Activated naive CD4-positive, alpha-beta T cell treated with anti-CD3 and anti-CD28 coated beads for 36 hours (primary cell): ENCODE results near the gene EMILIN1. TPM values are rescaled to one million over a fixed set of nuclear protein-coding genes. Genes with fewer than 3 reads are reported as not detected.
A peak's percentile ranks its signal among the peaks of the same experiment; 100 is the strongest.

ENCODE experiments used
- CTCF ChIA-PET: fragments of 350-600 bp; sonication (Branson Sonifier 250); formaldehyde crosslinking; loops from one replicate; lab custom pipeline; 2021; ENCODE audit warnings: antibody characterized with exemption; lab: Charles Lee
- DNase-seq: peaks from one replicate; pipeline ENCODE4 v3.0.0-alpha.2; 2020
- H3K27ac Mint-ChIP-seq: one replicate; pipeline ENCODE4 v1.8.0; 2021; ENCODE audit warnings: mild to moderate bottlenecking, mixed read lengths
- H3K27me3 Mint-ChIP-seq: one replicate; pipeline ENCODE4 v1.8.0; 2021; ENCODE audit warnings: low read depth, mixed read lengths
- H3K36me3 Mint-ChIP-seq: one replicate; pipeline ENCODE4 v1.8.0; 2021; ENCODE audit warnings: low read depth, mixed read lengths
- H3K4me1 Mint-ChIP-seq: one replicate; pipeline ENCODE4 v1.8.0; 2021; ENCODE audit warnings: low read depth, mixed read lengths
- H3K4me3 Mint-ChIP-seq: one replicate; pipeline ENCODE4 v1.8.0; 2021; ENCODE audit warnings: mild to moderate bottlenecking, moderate library complexity, mixed read lengths
- H3K9me3 Mint-ChIP-seq: one replicate; pipeline ENCODE4 v1.8.0; 2021; ENCODE audit warnings: mixed read lengths
- intact Hi-C: fragments of 100-400 bp; cut with micrococcal nuclease; formaldehyde crosslinking; loops from one replicate; pipeline ENCODE4 v1.15.1; 2023
- total RNA-seq, 2 experiments: library from RNA; stranded (reverse); gene quantifications; one replicate each; pipeline ENCODE4 v1.2.3, GENCODE V29; 2021

EMILIN1 gene
- total RNA-seq, 2 experiments from 2014 or later: 0.15 to 0.29 TPM

DNA sequence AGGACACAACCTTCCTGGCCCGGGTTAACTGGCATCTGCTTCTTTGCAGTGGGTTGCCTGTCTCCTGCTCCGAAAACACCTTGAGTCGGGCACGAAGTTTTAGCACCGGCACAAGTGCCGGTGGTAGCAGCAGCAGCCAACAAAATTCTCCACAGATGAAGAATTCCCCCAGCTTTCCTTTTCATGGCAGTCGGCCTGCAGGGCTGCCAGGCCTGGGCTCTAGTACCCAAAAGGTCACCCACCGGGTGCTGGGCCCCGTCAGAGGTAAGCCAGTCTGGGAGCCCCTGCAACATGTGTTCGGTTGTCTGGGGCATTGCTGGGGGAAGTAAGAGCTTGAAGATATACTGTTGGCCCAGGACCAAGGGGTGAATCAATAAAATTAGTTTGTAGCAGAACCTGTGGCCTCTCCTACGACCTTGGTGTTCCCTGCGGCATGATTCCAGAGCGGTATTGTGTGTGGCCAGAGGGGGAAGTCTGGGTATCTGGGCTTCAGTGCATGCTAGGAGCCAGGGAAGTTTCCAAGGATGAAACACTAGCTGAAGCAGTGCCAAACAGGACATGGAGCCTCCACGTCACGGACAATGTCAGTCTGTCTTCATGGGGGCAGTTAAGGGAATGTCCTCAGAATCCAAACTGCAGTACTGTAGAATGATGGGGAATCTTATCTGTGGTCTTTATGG lies 19.1 kb upstream of the EMILIN1 start:
- Mint-ChIP-seq H3K4me3 (no peak overlapping the region), H3K9me3 (no peaks in the 10 kb centered on the region), H3K27ac (no peak overlapping the region), H3K4me1 (peaks cover 5% of the 10 kb centered on the region), H3K36me3 (peaks cover 12% of the 10 kb centered on the region), H3K27me3 (no peaks in the 10 kb centered on the region)
- DNase-seq: no peak
- intact Hi-C loops: loop anchor here (10.0 kb wide), 1 partner anchor 714 kb away; the partner anchor contains the start of genes ADGRF3 and SELENOI
- CTCF ChIA-PET: no interaction called here

DNA sequence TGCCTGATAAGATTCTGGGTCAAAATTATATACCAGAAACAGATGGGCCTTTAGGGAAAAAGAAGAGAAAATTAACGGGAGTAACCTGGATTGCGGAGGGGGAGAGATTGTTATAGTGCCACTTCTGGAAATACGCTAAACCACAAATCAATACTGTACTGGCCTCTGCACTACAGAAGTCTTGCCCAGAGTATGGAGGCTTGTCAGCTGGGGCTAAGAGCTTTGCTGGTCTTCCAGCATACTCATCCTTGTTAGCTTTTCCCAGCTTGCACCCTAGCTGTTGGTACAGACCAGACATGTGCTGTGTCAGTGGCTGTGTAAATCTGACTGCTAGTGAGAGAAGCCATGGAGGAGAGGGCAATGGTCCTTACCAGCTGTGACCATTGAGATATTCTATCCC lies 18.1 kb upstream of the EMILIN1 start:
- intact Hi-C loops: loop anchor here (5.0 kb wide), 1 partner anchor 833 kb away; no protein-coding TSS in a partner anchor
- no peak overlapping the region for H3K4me3 Mint-ChIP-seq
- H3K4me1 Mint-ChIP-seq: peaks cover 7% of the 10 kb centered on the region
- H3K27me3 Mint-ChIP-seq: no peaks in the 10 kb centered on the region
- DNase-seq: no peak
- CTCF ChIA-PET: no interaction called here
- H3K9me3 Mint-ChIP-seq: no peaks in the 10 kb centered on the region
- peaks cover 19% of the 10 kb centered on the region for H3K36me3 Mint-ChIP-seq
- no peak overlapping the region for H3K27ac Mint-ChIP-seq

DNA sequence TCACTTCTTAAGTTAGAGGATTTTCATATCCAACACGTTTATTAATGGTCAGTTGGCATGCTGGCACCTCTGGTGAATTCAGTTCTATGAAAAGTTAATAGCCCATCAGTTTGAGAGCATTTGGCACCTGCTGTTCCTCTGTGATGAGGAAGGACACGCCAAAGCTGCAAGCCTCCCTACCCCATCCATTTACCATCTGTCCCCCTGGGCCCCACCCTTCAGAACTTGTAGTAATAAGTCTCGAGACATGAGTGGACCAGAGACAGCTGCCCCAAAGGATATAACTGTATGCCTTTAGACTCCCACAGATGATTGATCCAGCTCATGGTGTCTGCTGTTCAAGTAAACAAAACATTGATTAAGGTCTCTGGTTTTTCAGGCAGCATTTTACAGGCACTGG lies 13.3 kb upstream of the EMILIN1 start:
- Mint-ChIP-seq H3K9me3 (no peaks in the 10 kb centered on the region), H3K27ac (no peak overlapping the region), H3K36me3 (peaks cover 32% of the 10 kb centered on the region), H3K27me3 (no peaks in the 10 kb centered on the region), H3K4me3 (no peak overlapping the region), H3K4me1 (peaks cover 42% of the 10 kb centered on the region)
- DNase-seq: no peak
- CTCF ChIA-PET: interaction anchor here (3.7 kb wide), 1 partner anchor 14 kb away, joined by 14 read pairs; the partner anchor contains the start of gene AGBL5
- intact Hi-C loops: no loop called here

DNA sequence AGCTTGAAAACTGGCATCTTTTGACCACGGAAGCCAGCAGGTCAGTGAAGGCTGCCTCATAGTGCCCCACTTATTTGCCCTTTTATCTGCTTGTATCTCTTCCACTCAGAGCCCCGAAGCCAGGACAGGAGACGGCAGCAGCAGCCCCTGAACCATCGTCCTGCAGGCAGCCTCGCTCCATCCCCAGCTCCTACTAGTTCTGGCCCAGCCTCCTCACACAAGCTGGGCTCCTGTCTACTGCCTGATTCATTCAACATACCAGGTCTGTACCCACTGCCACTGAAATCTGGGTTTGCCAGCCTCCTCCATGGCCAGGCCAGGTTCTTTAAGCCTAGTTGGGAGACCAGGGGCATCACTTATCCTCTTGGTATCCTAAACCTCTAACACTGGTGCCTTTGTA lies 11.0 kb upstream of the EMILIN1 start:
- Mint-ChIP-seq H3K4me3 (no peak overlapping the region), H3K36me3 (peaks cover 28% of the 10 kb centered on the region), H3K9me3 (no peaks in the 10 kb centered on the region), H3K4me1 (peaks cover 55% of the 10 kb centered on the region), H3K27ac (no peak overlapping the region), H3K27me3 (no peaks in the 10 kb centered on the region)
- intact Hi-C loops: no loop called here
- CTCF ChIA-PET: interaction anchor here (0.6 to 3.7 kb wide), 5 partner anchors 11 to 182 kb away, joined by 3 to 14 read pairs (median 4); partner anchors contain the start of gene AGBL5
- DNase-seq: no peak

DNA sequence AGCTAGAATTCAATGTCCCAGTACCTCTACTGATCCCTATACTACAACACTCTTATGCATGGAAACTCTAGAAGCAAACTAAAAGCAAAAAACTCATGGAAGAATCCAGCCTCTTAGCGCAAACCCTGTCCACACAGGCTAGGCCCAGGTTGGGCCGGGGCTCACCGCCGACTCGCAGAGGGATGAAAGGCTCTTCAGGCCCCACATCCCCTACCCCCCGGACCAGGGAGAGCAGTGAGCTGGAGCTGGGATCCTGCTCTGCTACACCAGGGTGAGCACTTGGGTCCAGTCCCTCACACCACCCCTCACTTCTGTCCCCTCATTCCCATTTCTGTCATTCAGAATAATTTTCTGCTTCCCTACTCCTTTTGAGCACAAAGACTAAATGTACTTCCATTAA lies 9.0 kb upstream of the EMILIN1 start:
- Mint-ChIP-seq H3K27ac (peak overlapping the region; percentile 25), H3K27me3 (no peaks in the 10 kb centered on the region), H3K9me3 (no peaks in the 10 kb centered on the region), H3K36me3 (peaks cover 20% of the 10 kb centered on the region), H3K4me3 (peak overlapping the region; percentile 2), H3K4me1 (peaks cover 65% of the 10 kb centered on the region)
- CTCF ChIA-PET: no interaction called here
- DNase-seq: no peak
- intact Hi-C loops: no loop called here

DNA sequence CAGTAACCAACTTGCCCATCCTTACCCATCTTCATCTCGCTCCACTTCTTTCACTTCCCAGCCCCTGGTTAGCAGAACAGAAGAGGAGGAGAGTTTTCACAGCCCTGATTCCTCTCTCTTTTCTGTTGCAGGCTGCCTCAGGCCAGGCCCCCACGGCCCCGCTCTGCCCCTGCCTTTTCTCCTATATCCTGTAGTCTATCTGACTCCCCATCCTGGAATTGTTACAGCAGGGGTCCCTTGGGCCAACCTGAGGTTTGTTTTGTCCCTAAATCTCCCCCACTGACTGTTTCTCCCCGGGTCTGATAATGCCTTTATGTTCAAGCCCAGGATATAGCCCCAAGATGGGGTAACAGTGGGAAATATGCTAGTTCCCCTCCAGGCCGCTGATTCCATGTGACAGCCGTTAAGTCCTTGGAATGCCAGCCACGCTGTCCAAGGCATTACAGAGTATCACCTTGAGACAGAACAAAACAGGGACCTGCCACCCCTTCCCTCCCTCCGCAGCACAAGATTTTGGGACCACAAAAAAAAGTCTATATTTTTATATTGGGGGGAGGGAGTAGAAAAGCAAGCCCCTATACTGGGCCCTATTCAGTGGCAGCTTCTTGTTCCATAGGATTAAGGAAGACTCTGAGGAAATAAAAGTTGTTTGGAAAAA lies 8.3 kb upstream of the EMILIN1 start:
- Mint-ChIP-seq H3K27ac (peak overlapping the region; percentile 91), H3K4me3 (peak overlapping the region; percentile 97), H3K27me3 (no peaks in the 10 kb centered on the region), H3K36me3 (peaks cover 17% of the 10 kb centered on the region), H3K9me3 (no peaks in the 10 kb centered on the region), H3K4me1 (peaks cover 70% of the 10 kb centered on the region)
- no peak for DNase-seq
- CTCF ChIA-PET: interaction anchor here (2.1 kb wide), 1 partner anchor 14 kb away, joined by 13 read pairs; no protein-coding TSS in a partner anchor
- intact Hi-C loops: loop anchor here (5.0 kb wide), 1 partner anchor 302 kb away; the partner anchor contains the start of genes EIF2B4 and SNX17

DNA sequence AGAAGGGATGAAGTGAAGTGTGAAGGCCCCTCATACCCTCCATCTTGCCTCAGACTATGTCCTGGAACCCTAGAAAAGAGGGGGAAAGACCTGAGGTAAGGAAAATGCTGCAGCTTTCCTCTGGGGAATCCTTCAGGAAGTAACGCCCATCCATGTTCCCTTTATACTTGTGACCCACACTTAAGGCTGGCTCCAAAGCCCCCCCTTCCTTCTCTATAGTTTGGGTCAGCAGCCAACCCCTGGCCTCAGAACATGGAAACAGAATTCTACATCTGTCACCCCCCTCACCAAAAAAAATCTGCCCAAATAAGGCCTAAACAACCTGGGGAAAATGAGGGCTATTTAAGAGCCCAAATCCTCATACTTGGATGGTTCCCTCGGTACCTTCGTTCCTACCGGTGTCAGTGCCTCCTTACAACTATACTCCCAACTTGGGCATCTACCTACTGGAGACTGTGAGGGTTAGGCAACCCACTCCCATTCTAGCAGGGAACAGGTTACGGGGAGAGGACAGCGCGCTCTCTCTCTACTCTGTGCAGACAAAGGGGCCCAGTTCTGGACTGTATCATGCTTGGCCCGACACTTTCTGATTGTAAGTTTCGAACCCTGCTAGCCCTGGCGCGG lies 7.7 kb upstream of the EMILIN1 start:
- CTCF ChIA-PET: interaction anchor here (0.8 to 2.1 kb wide), 4 partner anchors 11 to 232 kb away, joined by 3 to 13 read pairs (median 4); no protein-coding TSS in a partner anchor
- Mint-ChIP-seq H3K4me1 (peaks cover 73% of the 10 kb centered on the region), H3K9me3 (no peaks in the 10 kb centered on the region), H3K36me3 (peaks cover 15% of the 10 kb centered on the region), H3K4me3 (peak overlapping the region; percentile 97), H3K27ac (peak overlapping the region; percentile 91), H3K27me3 (no peaks in the 10 kb centered on the region)
- DNase-seq: no peak
- intact Hi-C loops: loop anchor here (1.0 to 5.0 kb wide), 5 partner anchors 11 to 302 kb away; partner anchors contain the start of genes AGBL5, EIF2B4, KHK and SNX17

DNA sequence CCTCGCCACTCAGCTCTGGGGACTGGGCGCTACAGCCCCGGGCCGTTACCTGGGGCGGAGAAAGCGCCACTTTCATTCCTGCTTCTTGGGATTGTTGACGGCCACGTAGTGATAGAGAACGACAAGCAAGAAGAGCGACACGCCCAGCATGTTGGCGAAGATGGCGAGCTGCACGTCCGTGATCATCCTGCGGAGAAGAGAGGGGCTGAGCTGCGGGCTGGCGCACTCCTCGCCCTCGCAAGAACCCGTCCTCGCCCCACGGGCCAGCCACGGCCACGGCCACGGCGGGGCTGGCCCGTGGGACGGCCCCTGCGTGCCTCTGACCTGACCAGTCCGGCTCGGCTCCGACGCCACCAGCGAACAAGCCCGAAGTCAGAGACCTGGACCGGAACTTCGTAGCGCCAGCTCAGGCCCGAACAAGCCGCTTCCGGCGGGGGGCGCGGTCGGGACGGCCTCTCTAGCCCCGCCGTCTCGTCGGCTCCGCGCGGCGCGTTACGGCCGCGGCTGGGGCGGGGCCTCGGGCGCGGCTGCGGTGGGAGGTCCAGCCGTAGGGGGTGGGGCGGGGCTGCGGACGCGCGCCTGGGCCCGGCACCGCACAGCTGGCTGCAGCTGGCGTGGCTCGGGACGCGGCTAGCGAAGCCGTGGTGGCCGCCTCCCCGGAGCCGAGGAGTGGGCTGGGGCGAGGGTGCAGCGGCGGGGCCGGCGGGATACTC lies 7.0 kb upstream of the EMILIN1 start, which contains the start of gene OST4:
TSS of gene OST4 (minus strand) at position 378 of the 713 bp plus-strand sequence.
- DNase-seq: peak; percentile 88
- intact Hi-C loops: loop anchor here (1.0 to 5.0 kb wide), 5 partner anchors 10 to 301 kb away; partner anchors contain the start of genes AGBL5, EIF2B4, KHK and SNX17
- H3K9me3 Mint-ChIP-seq: no peaks in the 10 kb centered on the region
- peak within 1 kb of the TSS; percentile 97 for H3K4me3 Mint-ChIP-seq
- peaks cover 76% of the 10 kb centered on the region for H3K4me1 Mint-ChIP-seq
- H3K27ac Mint-ChIP-seq: peak within 1 kb of the TSS; percentile 91
- H3K27me3 Mint-ChIP-seq: no peaks in the 10 kb centered on the region
- H3K36me3 Mint-ChIP-seq: peaks cover 11% of the 10 kb centered on the region
- CTCF ChIA-PET: interaction anchor here (0.8 to 2.1 kb wide), 4 partner anchors 10 to 232 kb away, joined by 3 to 13 read pairs (median 4); no protein-coding TSS in a partner anchor

DNA sequence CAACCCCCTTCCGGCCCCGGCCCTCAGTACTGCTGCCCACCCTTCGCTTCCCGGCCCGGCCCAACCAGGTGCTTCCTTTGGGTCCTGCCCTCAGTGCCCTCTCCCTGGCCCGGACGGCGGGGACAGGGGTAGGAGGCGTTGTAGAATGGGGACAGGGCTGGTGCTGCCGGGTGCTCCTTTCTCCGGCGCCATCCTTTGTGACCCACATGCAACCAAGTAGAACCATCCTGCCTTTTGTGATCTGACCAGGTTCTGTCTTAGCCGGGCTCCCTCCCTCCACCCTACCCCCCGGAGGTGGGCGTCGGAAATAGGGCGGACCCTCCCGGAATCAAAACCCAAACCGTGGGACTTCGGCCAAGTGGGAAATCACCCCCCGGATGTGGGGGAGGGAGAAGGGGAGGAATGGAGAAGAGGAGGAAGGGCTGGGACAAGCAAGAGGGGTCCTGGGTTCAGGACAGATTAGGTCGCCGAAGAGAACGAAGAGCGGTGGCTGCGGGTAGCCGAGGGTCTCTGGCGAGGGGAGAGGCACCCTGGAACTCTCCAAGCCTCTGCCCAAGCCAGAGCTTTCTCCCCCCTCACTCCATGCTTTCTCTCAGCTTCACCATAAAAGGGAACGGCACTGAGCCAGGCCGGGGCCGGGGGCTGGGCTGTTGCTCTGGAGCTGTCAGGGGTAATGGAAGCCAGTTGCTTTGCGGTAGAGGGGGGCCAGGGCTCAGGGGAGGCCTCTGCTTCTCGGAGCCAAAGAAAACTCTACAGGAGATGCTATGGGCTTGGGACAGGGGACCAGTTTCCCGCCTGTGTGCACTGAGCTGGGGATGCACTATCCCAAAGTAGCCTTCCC lies 6.2 kb upstream of the EMILIN1 start:
- Mint-ChIP-seq H3K36me3 (peaks cover 10% of the 10 kb centered on the region), H3K4me3 (peak overlapping the region; percentile 81), H3K4me1 (peaks cover 75% of the 10 kb centered on the region), H3K9me3 (no peaks in the 10 kb centered on the region), H3K27ac (peak overlapping the region; percentile 87), H3K27me3 (no peaks in the 10 kb centered on the region)
- peak; percentile 47 for DNase-seq
- CTCF ChIA-PET: interaction anchor here (1.0 to 2.1 kb wide), 3 partner anchors 9 to 19 kb away, joined by 4 to 13 read pairs (median 5); no protein-coding TSS in a partner anchor
- intact Hi-C loops: loop anchor here (1.0 to 5.0 kb wide), 5 partner anchors 9 to 300 kb away; partner anchors contain the start of genes AGBL5, EIF2B4, KHK and SNX17

DNA sequence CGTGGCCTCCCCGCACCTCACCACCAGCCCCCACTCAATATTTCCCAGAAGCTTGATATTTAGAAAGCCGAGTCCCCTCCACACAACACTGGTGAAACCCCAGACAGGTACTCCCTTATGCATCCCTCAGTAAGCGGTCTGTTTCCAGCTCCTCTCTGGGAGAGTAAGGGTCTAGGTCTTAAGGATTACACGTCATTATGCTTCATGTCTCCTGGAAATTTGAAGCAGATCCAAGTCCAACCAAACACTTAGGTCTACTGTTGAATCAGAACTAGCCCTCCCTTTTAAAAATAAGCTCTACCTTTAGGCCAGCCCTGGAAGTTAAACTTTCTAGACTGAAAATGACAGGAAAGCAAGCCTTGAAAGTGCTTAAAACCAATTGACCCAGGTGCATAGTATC lies 5.5 kb upstream of the EMILIN1 start:
- Mint-ChIP-seq H3K9me3 (no peaks in the 10 kb centered on the region), H3K27me3 (no peaks in the 10 kb centered on the region), H3K4me1 (peaks cover 70% of the 10 kb centered on the region), H3K27ac (peak overlapping the region; percentile 87), H3K4me3 (peak overlapping the region; percentile 81), H3K36me3 (peaks cover 7% of the 10 kb centered on the region)
- CTCF ChIA-PET: interaction anchor here (0.7 to 1.5 kb wide), 3 partner anchors 8 to 237 kb away, joined by 4 to 5 read pairs (median 4); no protein-coding TSS in a partner anchor
- intact Hi-C loops: loop anchor here (5.0 kb wide), 1 partner anchor 299 kb away; the partner anchor contains the start of genes EIF2B4 and SNX17
- DNase-seq: no peak
